Left ventricle myocardium inferior (tissue), 1 donor: ENCODE data around the gene PPP1R13B. TPM values are rescaled to one million over a fixed set of nuclear protein-coding genes. Genes with fewer than 3 reads are reported as not detected.
A peak's percentile ranks its signal among the peaks of the same experiment; 100 is the strongest.

ENCODE experiments used
- DNase-seq: peaks from one replicate; pipeline ENCODE4 v3.0.0-alpha.2; 2020
- H3K27ac ChIP-seq: fragments of 200-600 bp; replicated peaks from 2 replicates; pipeline ENCODE4 v1.8.0; 2021
- H3K27me3 ChIP-seq: fragments of 200-600 bp; 2 replicates; pipeline ENCODE4 v1.8.0; 2021; ENCODE audit warnings: low read depth
- H3K36me3 ChIP-seq: fragments of 200-600 bp; 2 replicates; pipeline ENCODE4 v1.8.0; 2021
- H3K4me1 ChIP-seq: fragments of 200-600 bp; 2 replicates; pipeline ENCODE4 v1.8.0; 2021
- H3K4me3 ChIP-seq: fragments of 200-600 bp; 2 replicates; pipeline ENCODE4 v1.8.0; 2021; ENCODE audit warnings: mild to moderate bottlenecking, moderate library complexity
- H3K9me3 ChIP-seq: fragments of 200-600 bp; replicated peaks from 2 replicates; pipeline ENCODE4 v1.8.0; 2021
- CTCF ChIP-seq: fragments of 200-600 bp; IDR thresholded peaks from 2 replicates; pipeline ENCODE4 v1.8.0; 2021; ENCODE audit warnings: antibody characterized with exemption, mild to moderate bottlenecking, borderline replicate concordance
- intact Hi-C: fragments of 100-400 bp; cut with micrococcal nuclease; formaldehyde crosslinking; loops from one replicate; pipeline ENCODE4 v1.11.0; 2022
- total RNA-seq: library from RNA; stranded (reverse); fragmentation: NEBNext Ultra II Directional; extraction: Animal tissue kit (Norgen Biotek cat#: 25700); gene quantifications from one replicate; pipeline ENCODE4 v1.2.1, GENCODE V29; 2021
- donor health status: DM: no; HTN: yes; CAD: no; lungs with severe emphysema.

The PPP1R13B gene
- total RNA-seq, 1 donor from 2014 or later: 104 TPM

- peak overlapping the region; percentile 68 for H3K27ac ChIP-seq
- H3K9me3 ChIP-seq: no peaks in the 10 kb centered on the region
- H3K27me3 ChIP-seq: no peaks in the 10 kb centered on the region
- H3K4me3 ChIP-seq: no peak overlapping the region
- no peak for DNase-seq
- no peak for TF ChIP-seq CTCF
- peaks cover 57% of the 10 kb centered on the region for H3K4me1 ChIP-seq
- peaks cover 57% of the 10 kb centered on the region for H3K36me3 ChIP-seq
- intact Hi-C loops: no loop called here
These were observed 117.6 kb downstream of the PPP1R13B start for GRCh38 chr14:103729496-103730448.

GRCh38 chr14:103728721-103729120 lies 118.7 kb downstream of the PPP1R13B start:
- no peak for DNase-seq
- Histone ChIP-seq H3K9me3 (no peaks in the 10 kb centered on the region), H3K36me3 (peaks cover 46% of the 10 kb centered on the region), H3K4me3 (no peak overlapping the region), H3K27me3 (no peaks in the 10 kb centered on the region), H3K27ac (no peak overlapping the region), H3K4me1 (peaks cover 62% of the 10 kb centered on the region)
- no peak for TF ChIP-seq CTCF
- intact Hi-C loops: no loop called here

GRCh38 chr14:103728141-103728540 lies 119.2 kb downstream of the PPP1R13B start:
- no peak for DNase-seq
- peaks cover 64% of the 10 kb centered on the region for H3K4me1 ChIP-seq
- H3K27ac ChIP-seq: no peak overlapping the region
- TF ChIP-seq CTCF: no peak
- peaks cover 40% of the 10 kb centered on the region for H3K36me3 ChIP-seq
- intact Hi-C loops: no loop called here
- H3K9me3 ChIP-seq: no peaks in the 10 kb centered on the region
- H3K27me3 ChIP-seq: no peaks in the 10 kb centered on the region
- H3K4me3 ChIP-seq: no peak overlapping the region

- intact Hi-C loops: no loop called here
- Histone ChIP-seq H3K27me3 (no peaks in the 10 kb centered on the region), H3K9me3 (no peaks in the 10 kb centered on the region), H3K27ac (no peak overlapping the region), H3K4me3 (no peak overlapping the region), H3K4me1 (peaks cover 66% of the 10 kb centered on the region), H3K36me3 (peaks cover 34% of the 10 kb centered on the region)
- TF ChIP-seq CTCF: no peak
- no peak for DNase-seq
These were observed 119.9 kb downstream of the PPP1R13B start for GRCh38 chr14:103727313-103727980.

GRCh38 chr14:103726474-103726873 lies 120.9 kb downstream of the PPP1R13B start:
- H3K27me3 ChIP-seq: no peaks in the 10 kb centered on the region
- intact Hi-C loops: no loop called here
- DNase-seq: no peak

More at GRCh38 chr14:103726474-103726873, 120.9 kb downstream of the PPP1R13B start:
- Histone ChIP-seq H3K27ac (no peak overlapping the region), H3K4me3 (no peak overlapping the region), H3K9me3 (no peaks in the 10 kb centered on the region), H3K36me3 (peaks cover 28% of the 10 kb centered on the region), H3K4me1 (peaks cover 76% of the 10 kb centered on the region)
- no peak for TF ChIP-seq CTCF
